GM18867 (cell line): Measurements from ENCODE around the gene TBC1D10A.

Experiments used
- ATAC-seq: cut with Tn5 transposase; IDR thresholded peaks from one replicate; pipeline ENCODE4 v1.9.1; 2021; ENCODE audit warnings: mild to moderate bottlenecking, moderate library complexity; ENCODE audit not compliant: unreplicated experiment

The TBC1D10A gene

DNA sequence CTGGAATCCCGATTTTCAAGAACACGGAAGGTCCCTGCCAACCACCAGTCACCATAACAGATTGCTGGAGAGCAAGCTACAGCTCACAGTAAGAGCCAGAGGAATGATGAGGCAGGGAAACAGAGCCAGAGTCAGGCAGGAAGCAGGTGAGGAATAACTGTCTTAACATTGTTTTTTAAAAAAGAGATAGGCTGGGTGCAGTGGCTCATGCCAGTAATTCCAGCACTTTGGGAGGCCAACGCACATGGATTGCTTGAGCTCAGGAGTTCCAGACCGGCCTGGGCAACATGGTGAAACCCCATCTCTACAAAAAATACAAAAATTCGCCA is 24.0 kb downstream of the TBC1D10A start:
- no peak for ATAC-seq

DNA sequence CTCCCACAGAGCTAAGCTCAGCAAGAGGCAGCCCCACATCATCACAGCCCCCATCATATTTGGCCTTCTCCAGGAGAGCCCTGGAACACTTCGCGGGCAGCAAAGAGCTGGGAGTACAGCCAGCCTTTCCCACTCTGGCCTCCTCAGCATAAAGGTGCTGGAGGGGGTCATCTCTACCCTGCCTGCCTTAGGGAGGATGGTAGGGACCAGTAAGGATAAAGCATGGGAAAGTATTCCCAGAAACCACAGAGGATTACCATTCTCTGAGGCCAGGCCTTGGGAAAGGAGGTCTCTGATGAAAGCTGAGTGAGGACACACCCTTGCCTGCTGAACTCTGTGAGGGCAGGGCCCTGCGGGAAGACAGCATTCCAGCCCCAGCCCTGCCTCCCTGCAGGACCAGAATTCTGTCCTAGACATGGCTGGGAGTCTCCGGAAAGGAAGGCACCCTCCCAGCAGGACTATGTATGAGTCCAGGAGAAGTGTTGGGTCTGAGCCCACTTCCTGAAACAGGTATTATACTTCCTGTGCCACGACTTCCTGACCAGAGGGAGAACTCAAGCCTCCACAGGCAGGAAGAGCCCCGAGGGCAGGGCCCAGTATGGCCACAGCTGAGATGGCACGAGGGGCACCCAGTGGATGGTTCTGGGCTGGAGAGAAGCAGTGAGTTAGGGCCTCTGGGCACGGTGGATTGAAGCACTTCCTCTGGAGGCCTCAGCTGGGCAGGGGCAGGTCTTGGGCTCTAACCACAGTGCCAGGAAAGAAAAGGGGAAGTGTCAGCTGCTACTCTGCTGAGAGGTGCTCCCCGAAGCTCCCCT is 24.5 kb downstream of the TBC1D10A start:
- no peak for ATAC-seq

DNA sequence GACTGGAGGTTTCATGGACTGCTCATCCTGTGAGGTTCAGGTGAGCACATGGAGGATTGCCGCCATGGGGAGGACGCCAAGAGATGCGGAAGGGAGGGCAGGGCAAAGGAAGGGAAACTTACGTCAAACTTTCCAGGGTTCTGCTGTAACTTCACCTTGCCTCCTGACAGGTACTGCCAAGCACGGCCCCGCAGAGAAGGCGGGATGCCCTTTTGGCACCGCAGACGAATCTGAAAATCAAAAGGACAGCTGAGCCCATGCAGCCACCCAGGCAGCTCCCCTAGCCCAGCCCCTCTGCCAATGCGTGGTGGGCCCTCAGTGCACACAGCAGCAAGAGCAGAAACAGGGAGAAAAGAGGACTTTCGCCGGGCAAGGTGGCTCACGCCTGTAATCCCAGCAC is 27.4 kb downstream of the TBC1D10A start:
- no peak for ATAC-seq

DNA sequence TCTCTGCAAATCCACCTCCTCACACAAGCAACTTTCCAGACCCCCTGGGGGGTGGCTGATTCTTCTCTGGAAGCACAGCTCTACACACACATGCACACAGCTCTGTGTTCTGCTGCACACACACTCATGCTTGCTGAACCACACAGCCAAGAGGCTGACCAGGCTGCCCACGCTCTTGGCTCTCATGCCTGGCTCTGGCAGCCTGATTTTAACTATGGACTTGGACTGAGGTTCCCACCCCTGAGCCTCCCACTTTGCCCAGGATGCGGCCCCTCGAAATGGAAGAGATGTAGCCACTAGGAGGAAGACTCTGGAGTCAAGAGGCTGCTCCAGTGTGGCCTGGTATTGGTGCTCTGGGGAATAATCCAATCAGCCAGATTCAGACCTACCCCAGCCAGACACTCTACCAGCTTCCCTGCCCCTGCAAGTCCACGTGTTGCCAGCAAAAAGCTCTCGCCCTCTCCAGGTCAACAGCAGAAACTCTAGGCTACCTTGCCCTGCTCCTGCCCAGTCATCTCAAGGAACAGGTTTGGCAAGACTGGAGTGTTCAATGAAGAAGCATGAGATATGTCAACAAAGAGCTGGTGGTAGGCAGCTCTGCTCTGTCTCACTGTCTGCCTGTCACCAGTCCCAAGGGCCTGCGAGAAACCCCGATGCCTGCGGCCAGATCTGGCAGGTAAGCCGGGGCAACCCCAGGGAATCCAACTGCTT is 28.6 kb downstream of the TBC1D10A start:
- no peak for ATAC-seq

DNA sequence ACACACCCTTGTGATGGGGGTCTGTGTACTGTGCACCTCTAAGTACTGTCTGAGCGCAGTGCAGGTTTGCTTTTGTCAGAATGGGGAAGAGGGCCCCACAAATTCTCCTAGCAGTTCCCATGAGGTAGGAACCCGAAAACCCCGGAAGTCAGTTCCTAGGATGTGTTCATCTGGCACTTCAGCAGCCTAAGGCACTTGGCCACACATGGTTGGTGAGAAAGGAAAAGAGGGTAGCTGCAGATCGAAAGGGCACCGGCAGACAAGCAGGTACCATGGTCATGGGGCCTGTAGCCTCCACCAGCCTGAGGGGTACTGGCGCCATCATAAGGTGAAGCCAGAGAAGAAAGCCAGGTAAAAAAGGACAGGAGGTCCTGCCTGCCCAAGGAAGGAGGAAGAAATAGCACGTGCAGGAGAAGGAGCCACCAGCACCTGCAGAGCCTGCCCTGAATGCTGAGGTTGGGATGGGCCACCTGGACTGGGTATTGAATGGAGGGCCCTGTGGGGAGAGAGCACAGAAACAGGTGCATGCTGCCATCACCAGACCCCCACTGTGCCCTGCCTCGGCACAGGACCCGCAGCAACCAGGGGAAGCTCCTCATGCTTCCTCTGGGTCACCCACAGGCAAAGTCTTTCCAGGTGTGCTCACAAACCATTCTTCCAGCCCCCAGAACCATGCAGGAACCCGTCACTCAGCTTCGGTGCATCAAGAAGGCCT is 29.3 kb downstream of the TBC1D10A start:
- ATAC-seq, result no peak

DNA sequence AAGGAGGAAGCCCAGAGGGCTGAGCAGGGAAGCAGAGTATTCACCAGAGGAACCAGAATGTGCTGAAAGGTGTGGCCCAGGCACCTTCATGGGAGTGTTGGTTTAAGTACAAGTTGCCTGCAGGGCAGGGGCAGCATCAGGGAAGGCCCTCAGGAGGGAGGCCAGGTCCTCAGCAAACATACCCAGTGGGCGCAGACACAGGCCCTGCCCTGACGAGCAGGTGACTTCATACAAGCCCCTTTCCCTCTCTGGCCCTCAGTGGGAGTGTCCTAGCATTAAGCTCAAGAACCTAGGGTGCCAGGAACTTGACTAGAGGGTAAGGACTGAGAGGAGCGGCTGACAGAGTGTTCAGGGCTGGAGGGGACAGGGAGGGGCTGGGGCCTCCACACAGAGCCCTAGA is 29.9 kb downstream of the TBC1D10A start:
- ATAC-seq, result no peak

DNA sequence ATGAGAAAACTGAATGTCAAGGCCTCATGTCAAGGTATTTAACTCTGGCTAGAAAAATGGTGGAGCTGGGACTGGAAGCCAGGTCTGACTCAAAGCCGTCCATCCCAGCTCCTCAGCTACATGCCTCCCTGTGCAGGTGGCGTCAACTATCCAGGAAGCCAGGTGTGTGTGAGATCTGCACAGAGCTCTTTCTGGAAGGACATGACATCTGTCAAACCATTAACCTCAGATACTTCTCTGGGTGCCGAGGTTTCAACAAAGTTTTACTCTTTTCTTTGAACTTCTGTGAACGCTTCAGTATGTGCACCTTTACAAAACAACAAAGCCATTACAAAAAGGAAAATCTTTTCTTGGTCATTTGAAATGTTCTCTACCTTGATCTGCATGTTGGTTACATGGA is 30.4 kb downstream of the TBC1D10A start:
- ATAC-seq, result no peak

DNA sequence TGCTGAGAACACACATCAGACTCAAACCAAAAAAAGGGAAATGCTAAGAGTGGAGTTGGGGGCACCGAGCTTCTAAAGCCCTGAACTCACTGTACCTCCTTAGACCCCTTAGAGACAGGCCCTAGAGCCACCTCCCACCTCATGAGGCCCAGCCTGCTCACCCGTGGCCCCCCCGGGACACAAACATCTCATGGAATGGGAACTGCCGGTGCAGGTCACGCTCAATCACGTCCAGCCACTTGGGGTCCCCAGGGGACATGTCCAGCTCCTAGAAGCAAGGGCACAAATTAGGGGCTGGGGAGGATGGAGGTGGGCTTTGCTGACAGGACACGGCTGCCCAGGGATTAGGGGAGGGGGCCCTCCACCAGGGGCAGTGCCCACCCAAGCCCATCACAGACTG is 31.2 kb downstream of the TBC1D10A start:
- ATAC-seq, result no peak

DNA sequence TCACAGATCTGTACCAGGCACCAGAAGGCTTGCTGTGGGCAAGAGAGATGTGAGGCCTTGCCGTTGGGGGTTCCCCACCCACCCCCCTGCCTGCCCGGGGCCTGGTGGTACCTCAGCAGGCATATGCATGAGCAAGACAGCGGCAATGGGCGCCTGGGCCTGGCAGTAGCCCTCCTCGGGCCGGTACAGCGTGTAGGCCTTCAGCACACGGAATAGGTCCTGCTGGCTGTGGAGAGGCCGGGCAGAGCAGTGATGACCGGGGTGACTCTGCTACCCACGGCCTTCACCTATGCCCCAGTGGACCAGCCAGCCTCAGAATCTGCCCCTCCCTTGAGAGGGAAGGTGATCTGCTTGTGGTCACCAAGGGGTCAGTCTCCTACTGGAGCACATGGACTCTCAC is 31.9 kb downstream of the TBC1D10A start:
- no peak for ATAC-seq

DNA sequence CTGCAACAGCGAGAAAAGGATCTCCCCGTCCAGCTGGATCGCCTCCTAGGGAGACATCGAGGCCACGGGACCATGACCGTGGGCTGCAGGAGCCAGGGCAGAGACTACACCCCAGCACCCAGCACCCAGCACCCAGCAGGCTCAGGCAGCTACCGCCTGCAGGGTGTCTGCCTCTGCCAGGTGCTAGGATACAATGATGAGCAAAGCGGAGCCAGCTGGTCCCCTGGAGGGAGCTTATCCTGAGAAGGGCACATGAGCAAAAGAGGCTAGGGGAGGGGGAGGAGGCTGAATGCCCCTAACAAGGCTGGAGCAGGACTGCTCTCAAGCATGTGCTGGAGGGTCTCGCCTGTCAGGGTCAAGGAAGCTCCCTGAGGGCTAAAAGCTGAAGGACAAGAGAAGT is 32.7 kb downstream of the TBC1D10A start:
- ATAC-seq, result no peak

DNA sequence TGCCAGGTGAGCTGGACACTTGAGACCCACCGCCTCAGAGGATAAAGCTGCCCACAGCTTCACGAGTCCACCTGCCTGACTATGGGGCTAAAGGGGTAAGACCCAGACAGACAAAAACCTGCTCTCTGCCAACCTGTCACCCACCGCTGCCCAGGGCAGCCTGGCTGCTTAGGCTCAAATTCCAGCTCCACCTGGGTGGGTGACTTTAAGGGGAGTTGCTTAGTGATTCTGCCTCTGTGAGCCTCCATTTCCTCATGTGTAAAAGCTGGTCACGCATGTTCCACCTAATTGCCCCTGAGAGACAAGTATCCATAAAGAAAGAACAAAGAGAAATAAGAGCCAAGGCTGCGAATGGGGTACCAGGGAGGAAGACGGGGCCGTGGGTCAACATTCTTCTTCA is 33.7 kb downstream of the TBC1D10A start:
- no peak for ATAC-seq

DNA sequence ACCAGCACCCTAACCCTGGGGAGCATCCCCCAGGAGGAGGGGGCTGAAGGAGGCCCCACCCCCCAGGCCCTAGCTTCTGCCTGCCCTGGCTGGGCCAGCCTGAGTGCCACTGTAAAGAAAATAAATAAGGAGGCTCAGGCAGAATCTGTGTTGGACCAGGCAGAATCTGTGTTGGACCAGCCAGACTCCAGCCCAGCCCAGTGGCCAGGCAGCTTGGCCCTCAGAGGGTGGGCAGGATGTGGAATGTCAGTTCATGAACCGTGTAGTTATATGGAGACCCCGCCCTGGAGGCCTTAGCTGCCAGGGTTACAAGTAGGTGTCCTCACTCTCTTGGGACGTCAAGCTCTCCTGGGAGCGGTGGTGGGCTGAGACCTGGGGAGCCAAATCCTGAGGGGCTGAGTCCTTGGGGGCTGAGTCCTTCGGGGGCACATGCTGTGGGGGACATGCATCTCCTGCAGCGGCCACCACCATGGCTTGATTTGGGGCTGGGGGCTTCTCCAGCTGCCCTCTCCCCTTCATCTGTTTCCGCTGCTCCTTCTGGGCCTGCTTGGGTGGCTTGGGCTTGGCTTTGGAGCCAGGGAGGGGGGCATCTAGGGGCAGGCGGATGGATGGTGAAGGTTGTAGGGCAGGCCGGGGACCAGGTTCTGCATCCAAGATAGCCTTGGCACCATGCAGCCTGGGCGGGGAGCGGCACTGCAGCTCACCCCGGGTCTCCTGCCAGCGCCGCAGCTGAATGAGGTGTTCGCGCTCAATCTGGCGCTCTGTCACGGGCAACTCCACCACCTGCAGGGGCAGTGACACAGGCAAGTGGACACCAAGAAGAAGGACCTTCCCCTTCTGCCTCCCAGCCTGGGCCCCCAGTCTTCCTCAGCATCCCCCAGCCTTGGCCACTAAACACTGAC is 34.4 kb downstream of the TBC1D10A start:
- ATAC-seq, result no peak

DNA sequence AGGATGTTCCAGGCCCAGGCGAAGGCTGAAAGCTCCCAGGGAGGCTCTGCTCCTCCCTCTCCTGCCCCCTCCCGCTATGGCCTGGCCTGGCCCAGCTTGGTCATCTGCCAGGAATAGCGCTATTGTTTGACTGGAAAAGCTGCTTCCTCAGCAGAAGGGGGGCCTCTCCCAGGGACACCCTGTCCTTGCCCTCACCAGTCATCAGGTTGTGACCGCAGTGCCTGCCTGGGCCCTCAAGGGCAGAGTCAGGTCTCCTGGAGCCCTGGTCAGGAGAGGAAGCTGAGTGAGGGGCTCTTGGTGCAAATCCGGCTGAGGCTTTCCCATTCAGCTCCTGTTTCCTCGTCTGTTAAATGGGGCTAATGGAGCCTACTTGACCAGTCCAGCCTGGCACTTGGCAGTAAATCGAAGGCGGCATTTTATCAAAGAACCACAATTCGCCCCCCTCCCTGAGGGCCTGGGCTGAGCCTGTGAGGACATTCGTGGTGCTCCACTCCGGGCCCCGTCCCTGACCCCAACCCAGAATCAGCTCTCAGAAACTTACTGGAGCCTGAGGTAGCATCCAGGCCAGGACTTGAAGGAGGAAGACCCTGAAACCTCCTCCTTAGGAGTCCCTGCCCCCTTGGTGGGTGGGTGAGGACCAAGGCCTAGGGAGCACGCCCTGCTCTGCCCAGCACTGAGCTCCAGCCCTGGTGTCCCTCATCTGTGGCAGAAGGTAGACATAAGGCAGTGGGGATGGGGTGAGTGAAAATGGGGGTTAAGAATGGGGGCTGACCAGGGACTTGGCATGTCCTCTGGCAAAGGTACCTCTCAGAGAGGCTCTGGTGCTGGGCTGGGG is 35.5 kb downstream of the TBC1D10A start:
- ATAC-seq, result no peak

DNA sequence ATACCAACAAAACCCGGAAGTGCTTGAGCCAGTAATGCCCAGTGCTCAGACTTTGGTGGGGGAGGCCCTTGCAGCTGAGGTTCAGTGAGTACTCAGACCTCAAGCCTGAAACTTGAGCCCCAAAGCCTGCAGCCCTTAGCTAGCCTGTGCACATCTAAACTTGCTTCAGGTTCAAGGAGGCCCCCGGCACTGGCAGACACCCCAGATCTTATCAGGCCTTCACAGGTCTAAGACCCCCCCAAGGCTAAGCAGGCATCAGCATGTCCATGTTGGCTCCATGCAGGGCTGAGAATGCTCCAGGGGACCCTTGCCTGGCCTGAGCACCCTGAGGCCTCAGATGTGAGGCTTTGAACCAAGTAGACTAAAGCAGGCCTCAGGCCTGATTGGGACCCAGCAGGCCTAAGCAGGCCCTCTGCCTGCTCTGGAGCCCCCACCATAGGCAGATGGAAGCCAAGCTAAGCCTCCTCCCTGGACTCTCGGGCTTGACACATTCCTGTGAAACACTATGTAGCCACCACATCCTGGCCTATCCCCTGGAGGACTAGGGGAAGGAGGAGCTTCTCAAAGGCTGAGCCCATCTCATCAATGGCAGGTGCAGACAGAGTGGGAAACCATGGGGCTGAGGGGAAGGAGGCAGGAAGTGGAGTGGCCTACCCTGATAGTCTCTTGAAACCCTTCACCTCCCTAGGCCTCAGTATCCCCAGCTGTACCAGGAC is 36.2 kb downstream of the TBC1D10A start:
- ATAC-seq, result no peak

DNA sequence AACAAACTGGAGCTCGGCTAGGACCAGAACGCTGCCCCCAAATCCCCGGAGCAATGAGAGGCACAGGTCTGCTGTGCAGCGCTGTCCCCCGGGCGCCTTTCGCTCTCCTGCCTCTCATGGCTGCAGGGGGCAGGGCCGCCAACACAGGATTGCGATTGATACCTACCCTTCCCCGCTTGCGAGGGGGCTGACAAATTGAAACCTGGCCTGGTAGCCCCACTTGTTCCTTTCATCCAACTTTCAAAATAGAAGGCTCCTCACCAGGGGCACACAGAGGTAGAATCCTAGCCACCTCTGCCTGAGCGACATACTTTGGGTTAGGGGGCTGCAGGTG is 36.8 kb downstream of the TBC1D10A start:
- peak; percentile 6 for ATAC-seq

DNA sequence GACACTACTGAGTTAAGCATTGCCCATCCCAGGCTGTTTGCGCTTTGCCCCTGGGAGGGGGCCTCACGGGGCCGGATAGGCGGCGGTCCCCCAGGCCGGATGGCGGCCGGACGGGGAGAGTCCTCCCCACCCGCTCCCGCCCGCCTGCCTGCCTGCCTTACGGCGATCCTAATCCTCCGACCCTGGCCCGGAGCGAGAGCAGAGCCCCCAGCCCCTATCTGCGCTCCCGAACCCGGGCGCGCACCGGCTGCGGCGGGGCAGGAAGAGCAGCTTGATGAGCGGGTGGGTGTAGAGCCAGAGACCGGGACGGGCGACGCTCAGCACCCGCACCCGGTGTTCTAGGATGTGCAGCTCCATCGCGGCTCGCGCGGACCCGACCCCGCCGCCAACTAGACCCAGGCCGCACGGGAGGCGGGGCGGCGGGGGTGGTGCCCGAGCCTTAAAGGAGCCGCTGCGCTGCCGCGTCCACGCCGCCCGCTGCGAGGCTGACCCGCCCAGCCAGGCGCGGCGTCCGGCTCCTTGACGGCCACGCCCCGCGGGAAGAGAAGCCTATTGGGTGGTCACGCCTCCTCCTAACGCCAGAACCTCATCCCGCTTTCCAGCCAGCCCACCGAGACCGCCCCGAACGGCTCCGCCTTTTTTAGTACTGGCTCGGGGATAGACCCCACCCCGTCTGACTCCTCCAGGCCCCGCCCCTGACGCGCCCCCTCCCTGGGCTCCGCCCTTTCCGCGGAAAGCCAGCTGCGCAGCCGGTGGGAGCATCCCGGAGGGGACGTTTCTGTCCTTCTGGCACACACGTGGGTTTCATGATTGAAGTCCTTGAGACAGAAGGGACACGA is 37.4 kb downstream of the TBC1D10A start, which contains the start of gene CASTOR1:
Gene CASTOR1 (minus strand): TSS at position 365 of the 839 bp plus-strand sequence. CDS start 8 bp downstream, at position 357.
- peak; percentile 71 for ATAC-seq

DNA sequence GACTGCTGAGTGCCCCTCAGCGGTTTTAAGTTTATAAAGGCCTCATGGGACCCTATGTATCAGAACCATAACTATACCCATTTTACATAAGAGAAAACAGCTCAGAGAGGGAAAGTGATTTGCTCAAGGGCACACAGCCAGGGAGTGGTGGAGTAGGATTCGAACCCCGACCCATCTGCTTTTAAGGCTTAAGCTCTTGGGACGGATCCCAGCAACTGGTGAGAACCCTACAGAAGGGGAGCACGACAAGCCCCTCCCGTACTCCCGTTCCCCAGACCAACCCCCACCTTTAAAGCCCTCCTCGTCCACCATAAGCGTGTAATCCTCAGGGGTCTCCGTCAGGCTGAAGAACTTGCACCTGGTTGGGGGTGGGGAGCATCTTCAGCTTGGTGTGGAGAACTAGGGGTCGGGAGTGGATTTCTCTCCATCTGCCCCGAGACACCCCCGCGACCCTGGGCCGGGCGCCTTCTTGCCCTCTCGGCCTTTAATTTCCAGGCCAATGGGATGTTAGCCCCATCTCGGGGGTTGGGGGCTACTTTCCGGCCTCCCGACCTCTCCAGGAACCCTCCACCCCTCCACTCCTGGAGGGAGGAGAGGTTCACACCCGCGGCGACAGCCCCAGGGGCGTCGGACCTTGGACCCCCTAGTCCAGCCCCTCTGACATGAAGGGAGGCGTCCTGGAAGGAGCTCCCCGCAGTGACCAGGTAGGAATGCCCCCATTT is 38.2 kb downstream of the TBC1D10A start:
- ATAC-seq, result no peak
